ENCODE measurements around the gene CCDC77.

Gene CCDC77

GRCh38 chr12:482061-482460 is 80.6 kb downstream of the CCDC77 start:
- no peak for DNase-seq

GRCh38 chr12:484096-484495 is 82.7 kb downstream of the CCDC77 start:
- DNase-seq, result no peak

- DNase-seq, result no peak
These were observed 88.8 kb downstream of the CCDC77 start for GRCh38 chr12:490260-490659.
